Measurements from ENCODE around the gene SLC38A10. TPM values are rescaled to one million over a fixed set of nuclear protein-coding genes. Genes with fewer than 3 reads are reported as not detected.

SLC38A10 gene
- total and polyA plus RNA-seq, 2 donors from 2014 or later, result 72.7 to 89.7 TPM

DNA sequence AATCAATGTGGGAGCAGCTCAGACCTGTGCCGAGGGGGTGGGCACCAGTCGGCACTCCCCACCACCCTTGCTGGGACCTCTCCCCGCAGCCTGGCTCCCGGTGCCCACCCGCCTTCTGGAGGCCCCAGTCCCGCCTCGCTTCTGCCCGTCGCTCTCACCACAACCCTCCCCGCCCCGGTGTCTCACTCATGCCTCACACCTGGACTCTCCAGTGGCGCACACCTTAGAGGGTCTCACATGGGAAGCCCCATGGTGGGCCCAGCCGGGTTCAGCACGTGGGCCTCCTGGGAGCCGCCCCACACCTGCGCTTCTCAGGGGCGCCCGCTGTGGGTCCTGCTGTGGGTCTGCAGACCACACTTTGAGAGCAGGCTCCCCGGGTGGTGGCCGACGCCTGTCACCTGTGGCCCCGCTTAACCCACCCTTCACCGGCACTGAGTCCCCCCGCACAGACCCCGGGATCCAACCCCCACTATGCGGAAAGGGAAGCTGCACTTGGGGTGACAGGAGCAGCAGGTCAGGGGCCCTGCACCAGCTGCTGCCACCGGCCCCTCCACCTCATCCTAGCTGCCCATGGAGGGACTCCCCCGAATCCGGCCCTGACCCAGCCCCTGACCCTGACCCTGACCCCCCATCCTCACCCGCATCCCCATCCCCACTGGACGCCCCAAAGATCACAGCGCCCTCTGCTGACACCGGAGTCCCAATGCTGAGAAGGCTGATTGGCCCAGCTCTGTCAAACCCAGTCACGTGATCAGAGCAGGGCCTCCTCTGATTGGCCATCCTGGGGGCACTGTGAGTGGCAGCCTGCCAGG is 27.4 kb upstream of the SLC38A10 start:
- Histone ChIP-seq H3K27me3 (ENCODE audit: control insufficient read depth, insufficient read depth, low read length) (no peaks in the 10 kb centered on the region), H3K9me3 (ENCODE audit: control insufficient read depth in 2 of 3, insufficient read depth in 1 of 3, low read length in 3 of 3) (no peaks in the 10 kb centered on the region)
- intact Hi-C loops (cut with DNase I), result no loop called here

GRCh38 chr17:81317961-81318605 is 23.0 kb upstream of the SLC38A10 start:
- Histone ChIP-seq H3K4me3 (ENCODE audit: low read length in 3 of 3) (no peak overlapping the region), H3K4me1 (ENCODE audit: control insufficient read depth in 2 of 3, insufficient read depth in 2 of 3, low read depth in 1 of 3, low read length in 3 of 3) (no peaks in the 10 kb centered on the region), H3K9me3 (ENCODE audit: control insufficient read depth in 2 of 3, insufficient read depth in 1 of 3, low read length in 3 of 3) (no peaks in the 10 kb centered on the region), H3K36me3 (ENCODE audit: control insufficient read depth in 2 of 3, insufficient read depth in 3 of 3, low read length in 3 of 3) (no peaks in the 10 kb centered on the region), H3K9ac (ENCODE audit: low read length in 3 of 3) (no peak overlapping the region), H3K27me3 (ENCODE audit: control insufficient read depth, insufficient read depth, low read length) (no peaks in the 10 kb centered on the region), H3K27ac (ENCODE audit: low read depth in 2 of 2, low read length in 2 of 2) (no peak overlapping the region)
- DNase-seq (no peak), FAIRE-seq (no peak)
- intact Hi-C loops (cut with DNase I), result no loop called here
- TF ChIP-seq CTCF (IDR thresholded peaks at IDR 0.05; ENCODE audit: borderline replicate concordance, extremely low read depth, insufficient read depth), result no peak

More for the DNA sequence above, 27.4 kb upstream of the SLC38A10 start:
- no peak overlapping the region for H3K27ac ChIP-seq (ENCODE audit: low read depth in 2 of 2, low read length in 2 of 2)
- no peaks in the 10 kb centered on the region for H3K4me1 ChIP-seq (ENCODE audit: control insufficient read depth in 2 of 3, insufficient read depth in 2 of 3, low read depth in 1 of 3, low read length in 3 of 3)
- FAIRE-seq, result no peak
- no peak for DNase-seq
- H3K9ac ChIP-seq (ENCODE audit: low read length in 3 of 3), result no peak overlapping the region
- peak; percentile 18 for TF ChIP-seq CTCF (IDR thresholded peaks at IDR 0.05; ENCODE audit: borderline replicate concordance, extremely low read depth, insufficient read depth)
- H3K4me3 ChIP-seq (ENCODE audit: low read length in 3 of 3), result no peak overlapping the region
- H3K36me3 ChIP-seq (ENCODE audit: control insufficient read depth in 2 of 3, insufficient read depth in 3 of 3, low read length in 3 of 3), result no peaks in the 10 kb centered on the region

DNA sequence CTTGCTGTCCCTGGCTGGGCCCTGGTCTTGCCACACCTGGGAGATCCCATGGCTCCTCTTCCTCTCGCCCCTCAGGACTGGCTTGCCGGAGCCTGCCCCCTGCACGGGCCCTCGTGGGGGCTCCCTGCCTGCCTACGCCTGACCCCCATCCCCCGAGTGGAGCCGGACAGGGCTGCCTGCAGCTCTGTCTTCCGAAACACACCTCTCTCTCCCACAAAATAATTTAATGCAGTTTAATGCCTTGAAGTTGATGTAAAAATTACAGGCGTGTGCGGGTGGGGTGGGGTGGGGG is 22.4 kb upstream of the SLC38A10 start:
- intact Hi-C loops (cut with DNase I), result no loop called here
- FAIRE-seq, result no peak
- Histone ChIP-seq H3K9me3 (ENCODE audit: control insufficient read depth in 2 of 3, insufficient read depth in 1 of 3, low read length in 3 of 3) (no peaks in the 10 kb centered on the region), H3K4me3 (ENCODE audit: low read length in 3 of 3) (no peak overlapping the region), H3K27ac (ENCODE audit: low read depth in 2 of 2, low read length in 2 of 2) (no peak overlapping the region), H3K4me1 (ENCODE audit: control insufficient read depth in 2 of 3, insufficient read depth in 2 of 3, low read depth in 1 of 3, low read length in 3 of 3) (no peaks in the 10 kb centered on the region), H3K9ac (ENCODE audit: low read length in 3 of 3) (no peak overlapping the region), H3K27me3 (ENCODE audit: control insufficient read depth, insufficient read depth, low read length) (no peaks in the 10 kb centered on the region), H3K36me3 (ENCODE audit: control insufficient read depth in 2 of 3, insufficient read depth in 3 of 3, low read length in 3 of 3) (no peaks in the 10 kb centered on the region)
- TF ChIP-seq CTCF (IDR thresholded peaks at IDR 0.05; ENCODE audit: borderline replicate concordance, extremely low read depth, insufficient read depth), result no peak
- no peak for DNase-seq

Measured in kidney (tissue), 14 donors.